ENCODE results near the gene GTSE1.
A peak's percentile ranks its signal among the peaks of the same experiment; 100 is the strongest.
"Not testable (repeated sequence)": the region's sequence is repeated elsewhere in the genome, so short reads cannot be mapped to it uniquely, and the experiment has no call there.

GTSE1 gene

GRCh38 chr22:46297151-46297812, 612 bp downstream of the GTSE1 start:
- H3K36me3 Mint-ChIP-seq (ENCODE audit: low read depth), result peaks cover 37% of the 10 kb centered on the region
- no peaks in the 10 kb centered on the region for H3K9me3 Mint-ChIP-seq
- peak overlapping the region; percentile 92 for H3K4me3 Mint-ChIP-seq
- peak overlapping the region; percentile 63 for H3K27ac Mint-ChIP-seq
- no peaks in the 10 kb centered on the region for H3K27me3 Mint-ChIP-seq
- H3K4me1 Mint-ChIP-seq (ENCODE audit: low read depth), result peaks cover 44% of the 10 kb centered on the region

DNA sequence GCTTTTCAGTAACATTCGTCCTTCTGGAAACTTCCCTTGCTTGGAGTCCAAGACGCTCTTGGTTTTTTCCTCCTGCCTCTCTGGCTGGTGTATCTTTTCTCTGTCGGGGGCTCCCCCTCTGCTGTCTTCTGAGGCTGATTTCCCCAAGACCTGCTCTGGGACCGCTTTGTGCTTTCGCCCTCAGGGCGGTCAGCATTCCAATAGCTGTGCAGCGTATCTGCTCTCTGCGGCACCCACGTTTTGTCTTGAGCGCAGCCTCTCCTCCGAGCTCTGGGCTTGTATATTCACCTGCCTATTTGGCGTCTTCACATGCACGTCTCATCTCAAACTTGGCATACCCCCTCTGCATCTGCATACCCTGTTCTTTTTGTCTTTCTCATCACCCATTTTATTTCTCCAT, 2.4 kb downstream of the GTSE1 start:
- no peaks in the 10 kb centered on the region for H3K9me3 Mint-ChIP-seq
- peaks cover 34% of the 10 kb centered on the region for H3K4me1 Mint-ChIP-seq (ENCODE audit: low read depth)
- H3K4me3 Mint-ChIP-seq, result peak overlapping the region; percentile 59
- H3K36me3 Mint-ChIP-seq (ENCODE audit: low read depth), result peaks cover 41% of the 10 kb centered on the region
- H3K27me3 Mint-ChIP-seq, result no peaks in the 10 kb centered on the region
- no peak overlapping the region for H3K27ac Mint-ChIP-seq

DNA sequence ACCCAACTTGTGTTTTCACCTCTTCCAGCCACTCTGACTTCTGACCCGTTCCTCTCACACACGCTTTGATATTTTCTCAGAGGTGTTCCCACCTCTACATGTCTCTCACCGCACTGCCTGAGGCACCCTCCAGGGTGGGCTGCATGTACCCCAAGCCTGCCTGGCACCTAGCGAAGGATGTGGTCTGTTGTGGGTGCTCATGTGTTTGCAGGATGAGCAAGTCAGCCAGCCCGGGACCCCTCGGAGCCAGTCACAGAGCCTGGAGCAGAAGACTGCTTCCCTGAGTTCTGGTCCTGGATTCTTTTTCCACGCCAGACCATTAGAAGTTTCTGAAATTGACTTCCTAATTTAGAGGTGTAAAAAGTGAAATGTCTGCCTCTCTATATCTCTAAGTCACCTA, 3.8 kb downstream of the GTSE1 start:
- Mint-ChIP-seq H3K4me1 (ENCODE audit: low read depth) (peaks cover 26% of the 10 kb centered on the region), H3K27me3 (no peaks in the 10 kb centered on the region), H3K4me3 (no peak overlapping the region), H3K9me3 (no peaks in the 10 kb centered on the region), H3K36me3 (ENCODE audit: low read depth) (peaks cover 41% of the 10 kb centered on the region), H3K27ac (no peak overlapping the region)

DNA sequence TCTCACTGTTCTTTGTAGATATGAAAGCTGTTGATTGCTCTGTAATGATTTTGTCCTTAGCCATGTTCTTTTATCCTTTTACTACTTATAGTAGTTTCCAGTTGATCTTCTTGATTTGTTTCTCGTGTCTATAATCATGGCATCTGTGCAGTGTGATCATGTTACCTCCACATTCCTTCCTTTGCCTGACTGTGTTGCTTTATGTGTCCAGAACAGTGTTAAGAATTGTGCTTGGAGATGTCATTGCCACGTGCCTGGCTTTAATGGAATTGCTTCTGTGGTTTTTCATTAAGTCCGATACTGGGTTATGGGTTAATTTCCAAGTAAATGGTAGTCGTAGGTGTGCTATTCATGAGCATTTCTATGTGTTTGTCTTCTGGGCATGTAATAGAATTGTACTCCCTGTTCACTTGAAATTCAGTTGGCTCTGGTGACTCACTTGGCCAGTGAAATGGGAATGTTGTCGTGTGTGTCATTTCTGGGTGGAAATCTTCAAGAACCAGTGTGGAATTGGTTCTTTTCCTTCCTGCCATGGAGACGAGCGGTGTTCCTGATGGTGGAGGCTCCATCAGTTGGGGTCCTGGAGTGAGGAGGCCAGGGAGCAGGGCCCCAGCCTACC, 6.8 kb downstream of the GTSE1 start:
- H3K27ac Mint-ChIP-seq, result no peak overlapping the region
- H3K36me3 Mint-ChIP-seq (ENCODE audit: low read depth), result peaks cover 40% of the 10 kb centered on the region
- peaks cover 7% of the 10 kb centered on the region for H3K4me1 Mint-ChIP-seq (ENCODE audit: low read depth)
- H3K4me3 Mint-ChIP-seq, result no peak overlapping the region
- no peaks in the 10 kb centered on the region for H3K27me3 Mint-ChIP-seq
- no peaks in the 10 kb centered on the region for H3K9me3 Mint-ChIP-seq

DNA sequence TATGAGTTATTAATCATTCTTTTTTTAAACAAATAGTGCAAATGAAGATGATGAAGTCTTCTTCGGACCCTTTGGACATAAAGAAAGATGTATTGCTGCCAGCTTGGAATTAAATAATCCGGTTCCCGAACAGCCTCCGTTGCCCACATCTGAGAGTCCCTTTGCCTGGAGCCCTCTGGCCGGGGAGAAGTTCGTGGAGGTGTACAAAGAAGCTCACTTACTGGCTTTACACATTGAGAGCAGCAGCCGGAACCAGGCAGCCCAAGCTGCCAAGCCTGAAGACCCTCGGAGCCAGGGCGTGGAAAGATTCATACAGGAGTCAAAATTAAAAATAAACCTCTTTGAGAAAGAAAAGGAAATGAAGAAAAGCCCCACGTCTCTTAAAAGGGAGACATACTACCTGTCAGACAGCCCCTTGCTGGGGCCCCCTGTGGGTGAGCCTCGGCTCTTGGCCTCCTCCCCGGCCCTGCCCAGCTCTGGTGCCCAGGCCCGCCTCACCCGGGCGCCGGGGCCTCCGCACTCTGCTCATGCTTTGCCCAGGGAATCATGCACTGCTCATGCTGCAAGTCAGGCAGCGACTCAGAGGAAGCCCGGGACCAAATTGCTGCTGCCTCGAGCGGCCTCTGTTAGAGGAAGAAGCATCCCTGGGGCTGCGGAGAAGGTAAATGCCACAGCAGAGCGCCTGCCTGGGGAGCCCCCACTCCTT, 11.8 kb downstream of the GTSE1 start:
- Mint-ChIP-seq H3K27ac (no peak overlapping the region), H3K9me3 (no peaks in the 10 kb centered on the region), H3K4me3 (no peak overlapping the region), H3K27me3 (no peaks in the 10 kb centered on the region), H3K4me1 (ENCODE audit: low read depth) (no peaks in the 10 kb centered on the region), H3K36me3 (ENCODE audit: low read depth) (peaks cover 24% of the 10 kb centered on the region)

DNA sequence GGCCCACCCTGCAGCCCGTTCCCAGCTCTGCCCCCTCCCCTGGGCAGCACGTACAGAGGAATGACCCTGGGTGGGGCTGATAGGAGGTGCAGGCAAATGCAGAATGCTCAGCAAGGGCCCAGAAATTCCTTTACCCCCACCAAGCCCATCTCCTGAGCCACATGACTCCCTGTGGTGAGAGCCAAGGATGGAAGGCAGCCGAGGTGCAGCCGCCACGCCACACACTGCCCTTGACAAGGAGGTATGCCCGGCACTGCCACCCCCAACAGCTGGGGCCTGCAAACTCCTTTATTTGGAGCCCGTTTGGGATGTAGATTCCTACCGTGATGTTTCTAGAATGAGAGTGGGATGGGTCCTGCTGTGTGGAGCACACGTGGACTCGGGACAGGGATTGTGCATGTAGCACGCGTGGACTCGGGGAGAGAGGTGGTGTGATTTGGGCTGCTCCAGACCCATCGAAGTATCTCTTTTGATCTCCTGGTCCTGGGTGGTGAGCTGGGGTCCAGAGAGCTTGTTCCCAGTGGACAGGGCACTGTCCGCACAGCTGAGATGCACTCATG, 12.9 kb downstream of the GTSE1 start:
- no peaks in the 10 kb centered on the region for H3K4me1 Mint-ChIP-seq (ENCODE audit: low read depth)
- H3K36me3 Mint-ChIP-seq (ENCODE audit: low read depth), result peaks cover 24% of the 10 kb centered on the region
- H3K27me3 Mint-ChIP-seq, result no peaks in the 10 kb centered on the region
- no peak overlapping the region for H3K4me3 Mint-ChIP-seq
- H3K27ac Mint-ChIP-seq, result no peak overlapping the region
- H3K9me3 Mint-ChIP-seq, result no peaks in the 10 kb centered on the region

- Mint-ChIP-seq H3K9me3 (no peaks in the 10 kb centered on the region), H3K27ac (no peak overlapping the region), H3K27me3 (no peaks in the 10 kb centered on the region), H3K36me3 (ENCODE audit: low read depth) (peaks cover 31% of the 10 kb centered on the region), H3K4me3 (no peak overlapping the region), H3K4me1 (ENCODE audit: low read depth) (no peaks in the 10 kb centered on the region)
Measured at GRCh38 chr22:46312056-46312455, 15.4 kb downstream of the GTSE1 start.

DNA sequence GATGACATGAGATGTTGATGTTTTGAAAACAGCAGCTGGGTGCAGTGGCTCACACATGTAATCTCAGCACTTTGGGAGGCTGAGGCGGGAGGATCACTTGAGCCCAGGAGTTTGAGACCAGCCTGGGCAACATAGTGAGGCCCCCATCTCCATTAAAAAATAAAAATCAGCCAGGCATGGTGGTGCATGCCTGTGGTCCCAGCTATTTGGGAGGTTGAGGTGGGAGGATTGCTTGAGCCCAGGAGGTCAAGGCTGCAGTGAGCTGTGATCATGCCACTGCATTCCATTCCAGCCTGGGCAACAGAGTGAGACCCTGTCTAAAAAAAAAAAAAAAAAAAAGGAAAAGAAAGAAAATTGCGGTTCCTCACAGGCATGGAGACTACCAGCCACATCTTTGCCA, 16.2 kb downstream of the GTSE1 start:
- H3K9me3 Mint-ChIP-seq, result not testable (repeated sequence)

DNA sequence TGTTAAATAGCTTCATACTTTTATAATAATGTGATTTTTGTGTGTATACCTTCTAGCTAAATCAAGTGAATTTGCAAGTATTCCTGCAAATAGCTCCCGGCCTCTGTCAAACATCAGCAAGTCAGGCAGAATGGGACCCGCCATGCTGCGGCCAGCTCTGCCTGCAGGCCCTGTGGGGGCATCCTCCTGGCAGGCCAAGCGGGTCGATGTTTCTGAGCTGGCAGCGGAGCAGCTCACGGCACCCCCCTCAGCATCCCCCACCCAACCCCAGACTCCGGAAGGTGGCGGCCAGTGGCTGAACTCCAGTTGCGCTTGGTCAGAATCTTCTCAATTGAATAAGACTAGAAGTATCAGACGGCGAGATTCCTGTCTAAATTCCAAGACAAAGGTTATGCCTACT, 19.3 kb downstream of the GTSE1 start:
- H3K9me3 Mint-ChIP-seq, result no peaks in the 10 kb centered on the region
- no peaks in the 10 kb centered on the region for H3K4me1 Mint-ChIP-seq (ENCODE audit: low read depth)
- no peak overlapping the region for H3K27ac Mint-ChIP-seq
- H3K36me3 Mint-ChIP-seq (ENCODE audit: low read depth), result peaks cover 41% of the 10 kb centered on the region
- H3K27me3 Mint-ChIP-seq, result no peaks in the 10 kb centered on the region
- H3K4me3 Mint-ChIP-seq, result no peak overlapping the region

More for the DNA sequence above, 16.2 kb downstream of the GTSE1 start:
- H3K4me1 Mint-ChIP-seq (ENCODE audit: low read depth); H3K4me3 Mint-ChIP-seq; H3K27me3 Mint-ChIP-seq; H3K27ac Mint-ChIP-seq: not testable (repeated sequence)
- peaks cover 39% of the 10 kb centered on the region for H3K36me3 Mint-ChIP-seq (ENCODE audit: low read depth)

DNA sequence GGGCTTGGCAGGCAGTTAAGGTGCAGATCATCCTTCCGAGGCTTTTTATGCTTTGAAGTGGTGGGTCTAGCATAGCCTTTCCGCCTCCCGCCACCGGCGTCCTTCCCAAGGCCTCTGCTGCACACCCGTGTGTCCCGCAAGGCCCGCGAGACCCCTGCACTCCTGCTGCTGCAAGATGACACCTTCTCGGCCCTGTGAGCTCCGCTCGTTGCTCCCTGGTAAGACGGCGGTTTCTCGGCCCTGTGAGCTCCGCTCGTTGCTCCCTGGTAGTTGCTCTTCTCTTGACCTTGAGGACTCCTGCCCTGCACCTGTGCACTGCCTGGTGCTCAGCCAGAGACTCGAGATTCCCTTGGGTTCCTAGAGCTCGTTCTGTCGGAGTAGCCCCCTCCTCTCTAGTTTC, 21.0 kb downstream of the GTSE1 start:
- H3K4me3 Mint-ChIP-seq, result no peak overlapping the region
- no peaks in the 10 kb centered on the region for H3K27me3 Mint-ChIP-seq
- H3K27ac Mint-ChIP-seq, result no peak overlapping the region
- H3K4me1 Mint-ChIP-seq (ENCODE audit: low read depth), result no peaks in the 10 kb centered on the region
- peaks cover 40% of the 10 kb centered on the region for H3K36me3 Mint-ChIP-seq (ENCODE audit: low read depth)
- H3K9me3 Mint-ChIP-seq, result no peaks in the 10 kb centered on the region

- no peaks in the 10 kb centered on the region for H3K4me1 Mint-ChIP-seq (ENCODE audit: low read depth)
- H3K4me3 Mint-ChIP-seq, result no peak overlapping the region
- H3K9me3 Mint-ChIP-seq, result no peaks in the 10 kb centered on the region
- H3K27ac Mint-ChIP-seq, result no peak overlapping the region
- peaks cover 47% of the 10 kb centered on the region for H3K36me3 Mint-ChIP-seq (ENCODE audit: low read depth)
- no peaks in the 10 kb centered on the region for H3K27me3 Mint-ChIP-seq
Measured at GRCh38 chr22:46318576-46318975, 21.9 kb downstream of the GTSE1 start.

- no peaks in the 10 kb centered on the region for H3K27me3 Mint-ChIP-seq
- no peak overlapping the region for H3K27ac Mint-ChIP-seq
- H3K36me3 Mint-ChIP-seq (ENCODE audit: low read depth), result peaks cover 51% of the 10 kb centered on the region
- no peaks in the 10 kb centered on the region for H3K9me3 Mint-ChIP-seq
- no peaks in the 10 kb centered on the region for H3K4me1 Mint-ChIP-seq (ENCODE audit: low read depth)
- no peak overlapping the region for H3K4me3 Mint-ChIP-seq
Measured at GRCh38 chr22:46319319-46319718, 22.6 kb downstream of the GTSE1 start.

GRCh38 chr22:46320166-46320710, 23.6 kb downstream of the GTSE1 start:
- Mint-ChIP-seq H3K4me1 (ENCODE audit: low read depth) (no peaks in the 10 kb centered on the region), H3K9me3 (no peaks in the 10 kb centered on the region), H3K4me3 (no peak overlapping the region), H3K36me3 (ENCODE audit: low read depth) (peaks cover 51% of the 10 kb centered on the region), H3K27ac (no peak overlapping the region), H3K27me3 (no peaks in the 10 kb centered on the region)

- peaks cover 51% of the 10 kb centered on the region for H3K36me3 Mint-ChIP-seq (ENCODE audit: low read depth)
- H3K27me3 Mint-ChIP-seq, result no peaks in the 10 kb centered on the region
- H3K4me3 Mint-ChIP-seq, result no peak overlapping the region
- no peaks in the 10 kb centered on the region for H3K9me3 Mint-ChIP-seq
- no peaks in the 10 kb centered on the region for H3K4me1 Mint-ChIP-seq (ENCODE audit: low read depth)
- no peak overlapping the region for H3K27ac Mint-ChIP-seq
Measured at GRCh38 chr22:46320716-46321386, 24.2 kb downstream of the GTSE1 start.

GRCh38 chr22:46322711-46323110, 26.0 kb downstream of the GTSE1 start:
- Mint-ChIP-seq H3K4me3 (no peak overlapping the region), H3K4me1 (ENCODE audit: low read depth) (no peaks in the 10 kb centered on the region), H3K9me3 (no peaks in the 10 kb centered on the region), H3K27me3 (no peaks in the 10 kb centered on the region), H3K36me3 (ENCODE audit: low read depth) (peaks cover 49% of the 10 kb centered on the region), H3K27ac (no peak overlapping the region)

Measured in stimulated activated naive CD8-positive, alpha-beta T cell treated with anti-CD3 and anti-CD28 coated beads, Interleukin-15, Interleukin-2, amounts not matched to agents 100 ng/mL and 50 ng/mL, for 24 hours (primary cell).